Measurements from ENCODE around the gene SLC17A2.

SLC17A2 gene

DNA sequence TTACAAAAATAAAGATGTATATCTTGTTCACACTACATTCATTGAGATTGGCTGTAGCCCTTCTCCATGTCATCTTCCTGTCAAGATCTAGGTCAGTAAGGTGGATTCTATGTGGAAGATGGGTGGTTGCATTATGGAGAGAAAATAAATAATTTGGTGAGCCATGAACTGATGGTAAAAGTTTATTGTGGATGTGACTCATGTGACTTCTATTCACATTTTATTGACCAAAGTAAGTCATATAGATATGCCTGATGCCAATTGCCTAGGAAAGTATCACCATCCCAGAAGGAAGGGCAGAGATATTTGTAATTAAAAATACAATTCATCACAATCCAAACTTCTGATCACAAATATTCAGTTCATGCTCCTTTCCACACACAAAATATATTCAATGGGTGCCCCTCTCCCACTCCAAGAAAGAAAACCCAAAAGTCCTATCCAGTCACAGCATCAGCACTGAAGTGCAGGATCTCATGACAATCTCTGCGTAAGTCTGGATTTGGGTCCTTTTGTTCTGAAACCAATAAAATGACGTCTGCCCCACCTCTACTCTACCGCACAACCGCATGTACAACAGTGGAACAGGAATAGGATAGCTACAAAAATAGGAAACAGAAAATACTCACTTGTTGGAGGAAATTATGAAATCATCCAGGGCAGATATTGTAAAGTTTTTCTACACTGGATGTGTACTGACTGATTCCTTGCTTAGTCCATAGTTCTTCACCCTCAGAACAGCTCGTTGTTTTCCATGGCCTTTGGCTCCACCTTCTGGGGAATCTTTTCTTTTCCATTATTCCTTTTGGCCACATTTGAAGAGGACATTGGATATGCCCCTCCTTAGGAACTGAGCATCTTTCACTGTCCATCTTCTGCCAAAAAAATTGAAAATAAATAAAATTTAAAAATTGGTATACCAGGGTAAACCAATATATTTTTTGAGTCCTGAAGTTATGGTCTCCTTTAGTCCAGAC, 40.3 kb downstream of the SLC17A2 start:
- H3K36me3 ChIP-seq (ENCODE audit: control insufficient read depth in 5 of 5, insufficient read depth in 5 of 5, low read length in 5 of 5): no peaks in the 10 kb centered on the region
- no peaks in the 10 kb centered on the region for H3K4me1 ChIP-seq (ENCODE audit: control insufficient read depth in 5 of 5, insufficient read depth in 5 of 5, low read length in 5 of 5)
- no peaks in the 10 kb centered on the region for H3K27me3 ChIP-seq (ENCODE audit: control insufficient read depth in 5 of 5, insufficient read depth in 4 of 5, low read length in 5 of 5)
- no peak overlapping the region for H3K27ac ChIP-seq (ENCODE audit: low read depth, low read length)
- H3K9me3 ChIP-seq (ENCODE audit: control insufficient read depth in 5 of 5, low read length in 5 of 5): no peaks in the 10 kb centered on the region
- H3K4me3 ChIP-seq (ENCODE audit: low read depth in 1 of 5, low read length in 5 of 5): no peak overlapping the region
- no peak overlapping the region for H3K9ac ChIP-seq (ENCODE audit: low read length in 5 of 5)

DNA sequence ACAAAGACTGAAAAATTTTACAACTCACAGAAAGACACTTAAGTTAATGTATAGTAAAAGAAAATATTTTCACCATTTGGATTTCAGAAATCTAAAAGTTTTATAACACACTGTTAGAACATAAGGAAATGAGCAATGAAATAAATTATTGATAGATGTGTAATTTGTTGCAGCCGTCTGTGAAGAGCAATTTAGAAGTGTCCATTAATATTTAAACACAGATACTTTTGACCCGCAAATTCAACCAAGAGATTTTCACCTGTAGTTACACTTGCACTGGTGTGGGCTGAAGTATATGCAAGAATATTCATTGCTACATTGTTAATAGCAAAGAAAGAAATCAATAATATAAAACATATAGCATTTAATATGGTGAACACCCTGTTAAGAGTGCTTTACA, 41.9 kb downstream of the SLC17A2 start:
- Histone ChIP-seq H3K4me1 (ENCODE audit: control insufficient read depth in 5 of 5, insufficient read depth in 5 of 5, low read length in 5 of 5) (peaks cover 0 to 2% (median 0%) of the 10 kb centered on the region in 5 donors), H3K27ac (ENCODE audit: low read depth, low read length) (no peak overlapping the region)

GRCh38 chr6:25886066-25886465, 44.4 kb downstream of the SLC17A2 start:
- Histone ChIP-seq H3K27ac (ENCODE audit: low read depth, low read length) (no peak overlapping the region), H3K27me3 (ENCODE audit: control insufficient read depth in 5 of 5, insufficient read depth in 4 of 5, low read length in 5 of 5) (no peaks in the 10 kb centered on the region), H3K36me3 (ENCODE audit: control insufficient read depth in 5 of 5, insufficient read depth in 5 of 5, low read length in 5 of 5) (no peaks in the 10 kb centered on the region), H3K4me3 (ENCODE audit: low read depth in 1 of 5, low read length in 5 of 5) (no peak overlapping the region), H3K9ac (ENCODE audit: low read length in 5 of 5) (no peak overlapping the region), H3K9me3 (ENCODE audit: control insufficient read depth in 5 of 5, low read length in 5 of 5) (no peaks in the 10 kb centered on the region), H3K4me1 (ENCODE audit: control insufficient read depth in 5 of 5, insufficient read depth in 5 of 5, low read length in 5 of 5) (peaks cover 0 to 7% (median 2%) of the 10 kb centered on the region in 5 donors)

More for the DNA sequence above, 41.9 kb downstream of the SLC17A2 start:
- no peaks in the 10 kb centered on the region for H3K36me3 ChIP-seq (ENCODE audit: control insufficient read depth in 5 of 5, insufficient read depth in 5 of 5, low read length in 5 of 5)
- H3K27me3 ChIP-seq (ENCODE audit: control insufficient read depth in 5 of 5, insufficient read depth in 4 of 5, low read length in 5 of 5): no peaks in the 10 kb centered on the region
- H3K9ac ChIP-seq (ENCODE audit: low read length in 5 of 5): no peak overlapping the region
- no peak overlapping the region for H3K4me3 ChIP-seq (ENCODE audit: low read depth in 1 of 5, low read length in 5 of 5)
- no peaks in the 10 kb centered on the region for H3K9me3 ChIP-seq (ENCODE audit: control insufficient read depth in 5 of 5, low read length in 5 of 5)

- Histone ChIP-seq H3K9me3 (ENCODE audit: control insufficient read depth in 5 of 5, low read length in 5 of 5) (no peaks in the 10 kb centered on the region), H3K4me3 (ENCODE audit: low read depth in 1 of 5, low read length in 5 of 5) (no peak overlapping the region), H3K27me3 (ENCODE audit: control insufficient read depth in 5 of 5, insufficient read depth in 4 of 5, low read length in 5 of 5) (no peaks in the 10 kb centered on the region), H3K4me1 (ENCODE audit: control insufficient read depth in 5 of 5, insufficient read depth in 5 of 5, low read length in 5 of 5) (peaks cover 0 to 7% (median 2%) of the 10 kb centered on the region in 5 donors), H3K27ac (ENCODE audit: low read depth, low read length) (no peak overlapping the region), H3K9ac (ENCODE audit: low read length in 5 of 5) (no peak overlapping the region), H3K36me3 (ENCODE audit: control insufficient read depth in 5 of 5, insufficient read depth in 5 of 5, low read length in 5 of 5) (no peaks in the 10 kb centered on the region)
Measured at GRCh38 chr6:25883991-25884390, 46.5 kb downstream of the SLC17A2 start.

- Histone ChIP-seq H3K27me3 (ENCODE audit: control insufficient read depth in 5 of 5, insufficient read depth in 4 of 5, low read length in 5 of 5) (no peaks in the 10 kb centered on the region), H3K36me3 (ENCODE audit: control insufficient read depth in 5 of 5, insufficient read depth in 5 of 5, low read length in 5 of 5) (no peaks in the 10 kb centered on the region), H3K9me3 (ENCODE audit: control insufficient read depth in 5 of 5, low read length in 5 of 5) (no peaks in the 10 kb centered on the region), H3K4me3 (ENCODE audit: low read depth in 1 of 5, low read length in 5 of 5) (no peak overlapping the region), H3K4me1 (ENCODE audit: control insufficient read depth in 5 of 5, insufficient read depth in 5 of 5, low read length in 5 of 5) (peaks cover 0 to 7% (median 2%) of the 10 kb centered on the region in 5 donors), H3K9ac (ENCODE audit: low read length in 5 of 5) (no peak overlapping the region), H3K27ac (ENCODE audit: low read depth, low read length) (no peak overlapping the region)
Measured at GRCh38 chr6:25883536-25883935, 47.0 kb downstream of the SLC17A2 start.

DNA sequence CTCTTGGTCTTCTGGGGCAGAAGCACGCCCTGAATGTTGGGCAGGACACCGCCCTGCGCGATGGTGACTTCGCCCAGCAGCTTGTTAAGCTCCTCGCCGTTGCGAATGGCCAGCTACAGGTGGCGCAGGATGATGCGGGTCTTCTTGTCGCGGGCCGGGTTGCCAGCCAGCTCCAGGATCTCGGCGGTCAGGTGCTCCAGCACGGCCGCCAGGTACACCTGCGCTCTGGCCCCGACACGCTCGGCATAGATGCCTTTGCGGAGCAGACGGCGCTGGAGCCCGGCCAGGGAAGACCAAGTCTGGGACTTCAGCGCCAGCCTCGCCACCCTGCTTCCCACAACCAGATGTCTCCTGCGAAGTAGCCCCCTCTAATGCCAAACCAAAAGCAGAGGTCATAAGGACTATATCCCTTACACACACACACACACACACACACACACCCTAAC, 48.4 kb downstream of the SLC17A2 start:
- Histone ChIP-seq H3K27ac (ENCODE audit: low read depth, low read length) (no peak overlapping the region), H3K4me1 (ENCODE audit: control insufficient read depth in 5 of 5, insufficient read depth in 5 of 5, low read length in 5 of 5) (peaks cover 0 to 7% (median 2%) of the 10 kb centered on the region in 5 donors), H3K27me3 (ENCODE audit: control insufficient read depth in 5 of 5, insufficient read depth in 4 of 5, low read length in 5 of 5) (no peaks in the 10 kb centered on the region), H3K9me3 (ENCODE audit: control insufficient read depth in 5 of 5, low read length in 5 of 5) (no peaks in the 10 kb centered on the region), H3K9ac (ENCODE audit: low read length in 5 of 5) (no peak overlapping the region), H3K4me3 (ENCODE audit: low read depth in 1 of 5, low read length in 5 of 5) (peak overlapping the region in 3 of 5 donors; percentile 36 to 48 (median 40)), H3K36me3 (ENCODE audit: control insufficient read depth in 5 of 5, insufficient read depth in 5 of 5, low read length in 5 of 5) (no peaks in the 10 kb centered on the region)

DNA sequence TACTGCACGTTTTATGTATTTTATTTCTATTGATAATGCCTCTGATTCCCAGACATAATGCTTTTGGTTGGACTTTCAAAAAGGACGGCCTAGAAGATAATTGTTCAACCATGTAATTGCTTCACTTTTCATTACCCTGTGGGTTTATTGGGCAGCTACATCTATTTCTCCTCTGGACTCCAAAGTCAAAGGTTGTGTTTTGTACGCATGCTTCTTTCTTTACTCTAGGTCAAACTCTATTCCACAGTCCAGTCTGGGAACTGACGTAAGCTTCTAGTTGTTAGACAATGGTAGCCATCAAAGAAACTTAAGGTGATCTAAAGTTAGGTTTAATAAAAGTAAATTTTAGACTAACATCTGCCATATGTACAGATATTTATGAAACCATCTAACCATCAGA, 49.9 kb downstream of the SLC17A2 start:
- peaks cover 0 to 7% (median 2%) of the 10 kb centered on the region in 5 donors for H3K4me1 ChIP-seq (ENCODE audit: control insufficient read depth in 5 of 5, insufficient read depth in 5 of 5, low read length in 5 of 5)
- H3K36me3 ChIP-seq (ENCODE audit: control insufficient read depth in 5 of 5, insufficient read depth in 5 of 5, low read length in 5 of 5): no peaks in the 10 kb centered on the region
- no peak overlapping the region for H3K4me3 ChIP-seq (ENCODE audit: low read depth in 1 of 5, low read length in 5 of 5)
- no peak overlapping the region for H3K27ac ChIP-seq (ENCODE audit: low read depth, low read length)
- no peaks in the 10 kb centered on the region for H3K9me3 ChIP-seq (ENCODE audit: control insufficient read depth in 5 of 5, low read length in 5 of 5)
- no peaks in the 10 kb centered on the region for H3K27me3 ChIP-seq (ENCODE audit: control insufficient read depth in 5 of 5, insufficient read depth in 4 of 5, low read length in 5 of 5)
- H3K9ac ChIP-seq (ENCODE audit: low read length in 5 of 5): no peak overlapping the region

- Histone ChIP-seq H3K4me3 (ENCODE audit: low read depth in 1 of 5, low read length in 5 of 5) (no peak overlapping the region), H3K27me3 (ENCODE audit: control insufficient read depth in 5 of 5, insufficient read depth in 4 of 5, low read length in 5 of 5) (no peaks in the 10 kb centered on the region), H3K36me3 (ENCODE audit: control insufficient read depth in 5 of 5, insufficient read depth in 5 of 5, low read length in 5 of 5) (no peaks in the 10 kb centered on the region), H3K9ac (ENCODE audit: low read length in 5 of 5) (no peak overlapping the region), H3K27ac (ENCODE audit: low read depth, low read length) (no peak overlapping the region), H3K4me1 (ENCODE audit: control insufficient read depth in 5 of 5, insufficient read depth in 5 of 5, low read length in 5 of 5) (peaks cover 0 to 7% (median 2%) of the 10 kb centered on the region in 5 donors), H3K9me3 (ENCODE audit: control insufficient read depth in 5 of 5, low read length in 5 of 5) (no peaks in the 10 kb centered on the region)
Measured at GRCh38 chr6:25878721-25879322, 51.7 kb downstream of the SLC17A2 start.

GRCh38 chr6:25875926-25876602, 54.4 kb downstream of the SLC17A2 start:
- Histone ChIP-seq H3K27ac (ENCODE audit: low read depth, low read length) (no peak overlapping the region), H3K27me3 (ENCODE audit: control insufficient read depth in 5 of 5, insufficient read depth in 4 of 5, low read length in 5 of 5) (no peaks in the 10 kb centered on the region), H3K9ac (ENCODE audit: low read length in 5 of 5) (no peak overlapping the region), H3K4me1 (ENCODE audit: control insufficient read depth in 5 of 5, insufficient read depth in 5 of 5, low read length in 5 of 5) (no peaks in the 10 kb centered on the region), H3K9me3 (ENCODE audit: control insufficient read depth in 5 of 5, low read length in 5 of 5) (no peaks in the 10 kb centered on the region), H3K4me3 (ENCODE audit: low read depth in 1 of 5, low read length in 5 of 5) (no peak overlapping the region), H3K36me3 (ENCODE audit: control insufficient read depth in 5 of 5, insufficient read depth in 5 of 5, low read length in 5 of 5) (no peaks in the 10 kb centered on the region)

GRCh38 chr6:25875563-25875905, 55.0 kb downstream of the SLC17A2 start:
- Histone ChIP-seq H3K9me3 (ENCODE audit: control insufficient read depth in 5 of 5, low read length in 5 of 5) (no peaks in the 10 kb centered on the region), H3K27ac (ENCODE audit: low read depth, low read length) (no peak overlapping the region), H3K9ac (ENCODE audit: low read length in 5 of 5) (no peak overlapping the region), H3K27me3 (ENCODE audit: control insufficient read depth in 5 of 5, insufficient read depth in 4 of 5, low read length in 5 of 5) (no peaks in the 10 kb centered on the region), H3K4me1 (ENCODE audit: control insufficient read depth in 5 of 5, insufficient read depth in 5 of 5, low read length in 5 of 5) (no peaks in the 10 kb centered on the region), H3K4me3 (ENCODE audit: low read depth in 1 of 5, low read length in 5 of 5) (no peak overlapping the region), H3K36me3 (ENCODE audit: control insufficient read depth in 5 of 5, insufficient read depth in 5 of 5, low read length in 5 of 5) (no peaks in the 10 kb centered on the region)

Data from subcutaneous abdominal adipose tissue (tissue), 5 donors.